HepG2 (cell line): Measurements from ENCODE around the gene PRCP. TPM values are rescaled to one million over a fixed set of nuclear protein-coding genes. Genes with fewer than 3 reads are reported as not detected.

Experiments used
- BCL3 ChIP-seq: sonication (generic); formaldehyde crosslinking; IDR thresholded peaks from 2 replicates; pipeline ENCODE4 v1.5.1; 2020; ENCODE audit warnings: mild to moderate bottlenecking, missing genetic modification reagents, moderate library complexity
- HMGA1 ChIP-seq: sonication (generic); formaldehyde crosslinking; conservative IDR thresholded peaks from 2 replicates; pipeline ENCODE4 v1.4.0; 2020; ENCODE audit warnings: missing genetic modification reagents
- IKZF5 ChIP-seq: IDR thresholded peaks from 2 replicates; pipeline ENCODE4 v1.6.1; 2018; ENCODE audit warnings: missing genetic modification reagents, mild to moderate bottlenecking, missing compliant biosample characterization
- TFDP2 ChIP-seq: sonication (generic); formaldehyde crosslinking; IDR thresholded peaks from 2 replicates; pipeline ENCODE4 v1.4.0; 2020; ENCODE audit warnings: missing genetic modification reagents
- ZBTB2 ChIP-seq: sonication (generic); formaldehyde crosslinking; IDR thresholded peaks from 2 replicates; pipeline ENCODE4 v1.8.0; 2022; ENCODE audit warnings: low read depth, missing genetic modification reagents
- ZNF496 ChIP-seq: sonication (generic); formaldehyde crosslinking; IDR thresholded peaks from 2 replicates; pipeline ENCODE4 v1.8.1; 2023; ENCODE audit warnings: mild to moderate bottlenecking, moderate library complexity, missing genetic modification reagents; ENCODE audit not compliant: insufficient replicate concordance
- ZNF580 ChIP-seq: IDR thresholded peaks from 2 replicates; pipeline ENCODE4 v1.6.1; 2016; ENCODE audit warnings: low read depth, borderline replicate concordance
- polyA plus RNA-seq, 8 experiments: library from polyadenylated mRNA; depleted of rRNA in 3 of 8; stranded (reverse) in 7 of 8; unstranded in 1 of 8; fragments of >200 nt; fragmentation: Illumina TruSeq in 4 of 8; extraction: Trizol in 4 of 8; gene quantifications; 2 replicates each; pipeline versions ENCODE4 v1.2.1 to v1.2.3, GENCODE V29; 2011 to 2016; ENCODE audit warnings: low read depth in 4 of 8, missing spikeins in 1 of 8, mixed read lengths in 1 of 8; ENCODE audit not compliant: insufficient read depth in 1 of 8
- total RNA-seq, 5 experiments: library from RNA; depleted of rRNA; stranded (reverse); fragments of >200 nt; fragmentation: Illumina TruSeq; extraction: Trizol; gene quantifications; 2 replicates each; pipeline ENCODE4 v1.2.3, GENCODE V29; 2016; ENCODE audit warnings: low read depth in 1 of 5

Gene PRCP
- total and polyA plus RNA-seq, 2 of the 13 experiments (the other 11 are each of a cell fraction or from before 2014, with no cell fraction given) = 84.2 to 105 TPM

- TF ChIP-seq BCL3 (CRISPR knock-in tag) (no peak), ZBTB2 (CRISPR knock-in tag) (no peak), ZNF580 (CRISPR knock-in tag) (no peak), IKZF5 (CRISPR knock-in tag) (no peak), HMGA1 (no peak), ZNF496 (CRISPR knock-in tag) (no peak), TFDP2 (CRISPR knock-in tag) (no peak)
These were observed 114.2 kb downstream of the PRCP start (continued) for GRCh38 chr11:82786001-82786400.
